Transverse colon (tissue), 4 donors: ENCODE measurements around the gene GFPT1. TPM values are rescaled to one million over a fixed set of nuclear protein-coding genes. Genes with fewer than 3 reads are reported as not detected.
A peak's percentile ranks its signal among the peaks of the same experiment; 100 is the strongest.

ENCODE experiments used
- DNase-seq: peaks from one replicate; pipeline ENCODE4 v3.0.0-alpha.2; 2019
- H3K27ac ChIP-seq, 4 donors: fragments of 200-600 bp; sonication (generic); 2 replicates each; pipeline ENCODE4 v1.5.1; 2016 to 2018; ENCODE audit warnings: inconsistent platforms in 4 of 4
- H3K27me3 ChIP-seq: fragments of 200-600 bp; sonication (generic); 2 replicates; pipeline ENCODE4 v1.5.1; 2017; ENCODE audit warnings: inconsistent platforms
- H3K36me3 ChIP-seq, 4 donors: fragments of 200-600 bp; sonication (generic); 2 replicates each; pipeline ENCODE4 v1.5.1; 2017 to 2019; ENCODE audit warnings: inconsistent platforms in 4 of 4
- H3K4me1 ChIP-seq, 4 donors: fragments of 200-600 bp; sonication (generic); 2 replicates each; pipeline ENCODE4 v1.5.1; 2017 to 2020; ENCODE audit warnings: inconsistent platforms in 4 of 4
- H3K4me3 ChIP-seq, 4 donors: fragments of 200-600 bp; sonication (generic); 1 replicate in 1 of 4; 2 replicates in 3 of 4; pipeline versions ENCODE4 v1.5.1 to v1.6.1; 2017 to 2019; ENCODE audit warnings: inconsistent platforms in 4 of 4
- H3K9me3 ChIP-seq, 2 donors: fragments of 200-600 bp; sonication (generic); 2 replicates each; pipeline ENCODE4 v1.5.1; 2017 to 2019; ENCODE audit warnings: inconsistent platforms in 2 of 2
- CTCF ChIP-seq, 5 experiments: fragments of 200-600 bp in 3 of 5; fragments of 450-650 bp in 2 of 5; sonication (generic) in 3 of 5; IDR thresholded peaks; 1 replicate in 2 of 5; 2 replicates in 3 of 5; pipeline ENCODE4 v1.5.1; 2016 to 2017; ENCODE audit warnings: antibody characterized with exemption in 5 of 5, inconsistent platforms in 3 of 5, mild to moderate bottlenecking in 2 of 5, moderate library complexity in 1 of 5
- EP300 ChIP-seq: sonication (generic); formaldehyde crosslinking; IDR thresholded peaks from one replicate; pipeline ENCODE4 v1.6.1; 2017; ENCODE audit warnings: antibody characterized with exemption, low read depth
- POLR2A ChIP-seq: fragments of 450-650 bp; IDR thresholded peaks from one replicate; pipeline ENCODE4 v1.6.1; 2016; ENCODE audit warnings: antibody characterized with exemption, mild to moderate bottlenecking, moderate library complexity
- POLR2AphosphoS5 ChIP-seq, 3 donors: sonication (generic); formaldehyde crosslinking; IDR thresholded peaks; one replicate each; pipeline ENCODE4 v1.6.1; 2016; ENCODE audit warnings: antibody characterized with exemption in 3 of 3
- WGBS, 2 donors: methylation state at CpG; one replicate each; pipeline ENCODE4 v1.1.5; 2018; ENCODE audit warnings: low coverage in 1 of 2; 5-methylcytosine and 5-hydroxymethylcytosine counted together
- in situ Hi-C, 4 donors: fragments of 200-750 bp; cut with MboI; loops; one replicate each; pipeline versions ENCODE4 v1.15.0 to v1.15.1; 2017; ENCODE audit warnings: low sequenced_read_pairs in 3 of 4, low pct_ligation_motif_present in 1 of 4, low pct_unique_long_range_greater_than_20kb in 1 of 4
- intact Hi-C: fragments of 100-400 bp; cut with DNase I; formaldehyde crosslinking; loops from one replicate; pipeline ENCODE4 v1.15.1; 2023; ENCODE audit warnings: low total_unique reads
- total RNA-seq, 4 donors: library from RNA; depleted of rRNA; stranded (reverse); fragments of >200 nt; gene quantifications; one replicate each; pipeline ENCODE4 v1.1.0, GENCODE V29; 2016

The GFPT1 gene
- total RNA-seq, 4 donors from 2014 or later = 28.4 to 108 (median 46.9) TPM

DNA sequence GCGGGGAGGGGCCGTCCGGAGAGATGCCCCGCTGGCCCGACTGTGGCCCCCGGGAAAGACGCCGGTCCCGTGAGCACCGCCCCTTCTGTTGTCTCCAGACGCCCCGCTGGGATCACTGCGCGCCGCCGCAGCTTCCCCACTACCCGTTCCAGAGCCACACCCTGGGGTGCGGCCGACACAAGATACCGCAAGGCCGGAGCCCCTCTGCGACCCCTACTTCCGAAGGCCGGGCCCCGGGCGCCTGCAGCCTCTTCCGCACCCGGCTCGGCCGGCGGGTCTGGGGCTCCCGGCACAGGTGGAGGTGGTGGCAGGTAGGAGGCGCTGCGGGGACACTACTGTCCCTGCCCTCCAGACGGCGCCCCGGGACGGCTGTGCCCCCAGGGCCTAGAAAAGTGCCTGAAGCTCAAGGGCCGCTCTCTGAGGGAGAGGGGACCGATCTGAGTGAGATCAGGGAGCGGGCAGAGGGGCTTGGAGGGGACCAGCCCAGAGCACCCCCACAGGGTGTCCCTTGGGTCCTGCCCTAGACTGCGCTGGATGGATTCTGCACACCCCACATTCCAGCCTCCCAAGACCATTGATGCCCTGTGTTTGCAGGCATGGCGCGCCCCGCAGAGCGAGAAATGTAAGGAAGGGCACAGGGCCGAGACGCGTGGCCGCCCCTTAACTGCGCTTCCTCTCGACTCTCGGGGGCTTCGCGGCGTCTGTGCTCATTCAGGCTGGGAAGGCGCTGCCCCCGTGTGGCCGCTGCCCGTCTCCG lies 80.0 kb downstream of the GFPT1 start:
- in situ Hi-C loops (loop anchor here in 3 of 4 donors (10.0 kb wide), 2 partner anchors 292 to 302 kb away; partner anchors contain the start of gene ANTXR1 (in 2 of the 3)), intact Hi-C loops (no loop called here)
- Histone ChIP-seq H3K9me3 (peaks cover 0 to 4% of the 10 kb centered on the region in 2 donors), H3K4me1 (peaks cover 36 to 58% (median 54%) of the 10 kb centered on the region in 4 donors), H3K27ac (peak overlapping the region; percentile 89 to 93 (median 90)), H3K4me3 (peak overlapping the region; percentile 44 to 66 (median 62)), H3K27me3 (no peaks in the 10 kb centered on the region), H3K36me3 (no peaks in the 10 kb centered on the region)
- 2% methylated on average over 41 of the region's 61 CpGs; no CpG with 5 or more reads in 1 of the 2 donors for WGBS, 2 donors
- TF ChIP-seq EP300 (no peak), CTCF (IDR thresholded peaks at IDR 0.05) (peak; percentile 71 to 95 (median 85)), POLR2AphosphoS5 (IDR thresholded peaks at IDR 0.05) (peak in 1 of 3 donors; percentile 58), POLR2A (peak; percentile 33)
- peak; percentile 86 for DNase-seq

DNA sequence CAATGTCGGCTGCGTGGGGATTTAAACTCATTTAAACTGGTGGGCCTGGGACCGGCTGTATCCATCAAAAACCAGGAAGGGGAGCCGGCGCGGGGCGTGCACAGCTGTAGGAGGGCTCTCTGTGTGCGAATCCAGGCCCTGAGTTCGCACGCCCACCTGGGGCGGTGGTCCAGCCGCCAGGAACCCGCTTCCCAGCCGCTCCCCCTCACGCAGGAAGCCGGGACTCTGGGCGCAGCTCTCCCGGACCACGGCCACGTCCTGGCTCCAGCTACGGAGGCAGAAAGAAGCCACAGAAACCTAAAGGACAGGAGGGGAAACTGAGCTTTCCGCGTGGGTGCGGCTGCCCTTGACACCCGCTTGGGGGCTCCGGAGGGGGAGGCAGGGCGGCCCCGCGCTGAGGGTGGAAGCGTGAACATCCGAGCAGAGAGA lies 80.6 kb downstream of the GFPT1 start:
- peaks cover 35 to 53% (median 51%) of the 10 kb centered on the region in 4 donors for H3K4me1 ChIP-seq
- no peak for TF ChIP-seq POLR2A
- TF ChIP-seq POLR2AphosphoS5 (IDR thresholded peaks at IDR 0.05) = no peak
- TF ChIP-seq CTCF (IDR thresholded peaks at IDR 0.05) = no peak
- TF ChIP-seq EP300 = no peak
- peaks cover 0 to 4% of the 10 kb centered on the region in 2 donors for H3K9me3 ChIP-seq
- H3K27ac ChIP-seq = peak overlapping the region; percentile 89 to 93 (median 90)
- peak overlapping the region; percentile 44 to 66 (median 62) for H3K4me3 ChIP-seq
- in situ Hi-C loops (loop anchor here in 3 of 4 donors (10.0 kb wide), 2 partner anchors 292 to 302 kb away; partner anchors contain the start of gene ANTXR1 (in 2 of the 3)), intact Hi-C loops (no loop called here)
- no peak for DNase-seq
- H3K27me3 ChIP-seq = no peaks in the 10 kb centered on the region
- WGBS, 2 donors = 2% methylated on average over 30 of the region's 31 CpGs; no CpG with 5 or more reads in 1 of the 2 donors
- H3K36me3 ChIP-seq = no peaks in the 10 kb centered on the region

DNA sequence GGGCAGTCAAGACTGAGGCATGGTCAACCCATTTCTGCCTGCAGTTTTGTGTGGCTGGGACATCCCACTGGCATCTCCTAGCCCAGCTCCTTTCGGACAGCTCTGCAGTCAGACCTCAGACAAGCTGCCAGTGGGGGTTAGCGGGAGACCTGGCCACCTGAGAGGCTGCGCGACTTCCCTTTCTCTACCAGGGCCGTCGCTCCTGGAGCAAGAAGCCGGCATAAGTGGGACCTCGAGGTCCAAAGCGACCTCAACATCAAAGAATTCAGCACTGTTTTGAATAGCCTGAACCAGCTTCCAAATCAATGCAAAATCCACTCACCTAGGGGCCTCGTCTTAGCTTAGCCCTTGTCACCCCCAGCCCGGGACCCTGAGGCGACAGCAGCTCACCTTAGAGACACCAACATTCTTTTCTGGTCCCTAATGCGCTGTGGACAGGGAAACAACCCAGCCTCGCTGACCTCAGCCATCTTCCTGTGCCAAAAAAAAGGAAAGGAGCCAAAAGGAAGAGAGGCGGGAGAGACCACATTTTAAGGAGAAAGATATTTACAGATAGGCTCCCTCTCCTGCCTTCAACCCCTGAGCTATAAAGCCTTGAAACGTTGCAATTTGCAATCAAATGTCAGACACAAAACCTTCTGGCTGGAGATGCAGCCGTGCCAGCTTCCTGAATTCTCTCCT lies 81.2 kb downstream of the GFPT1 start:
- intact Hi-C loops (no loop called here), in situ Hi-C loops (loop anchor here in 3 of 4 donors (10.0 kb wide), 2 partner anchors 291 to 301 kb away; partner anchors contain the start of gene ANTXR1 (in 2 of the 3))
- Histone ChIP-seq H3K9me3 (peaks cover 0 to 4% of the 10 kb centered on the region in 2 donors), H3K4me3 (peak overlapping the region in 3 of 4 donors; percentile 44 to 66 (median 62)), H3K36me3 (no peaks in the 10 kb centered on the region), H3K27ac (peak overlapping the region; percentile 89 to 93 (median 90)), H3K4me1 (peaks cover 32 to 49% (median 45%) of the 10 kb centered on the region in 4 donors), H3K27me3 (no peaks in the 10 kb centered on the region)
- 6 to 48% methylated on average over 3 to 15 of the region's 17 CpGs for WGBS, 2 donors
- DNase-seq = no peak
- no peak for TF ChIP-seq EP300
- no peak for TF ChIP-seq POLR2AphosphoS5 (IDR thresholded peaks at IDR 0.05)
- no peak for TF ChIP-seq POLR2A
- TF ChIP-seq CTCF (IDR thresholded peaks at IDR 0.05) = no peak

DNA sequence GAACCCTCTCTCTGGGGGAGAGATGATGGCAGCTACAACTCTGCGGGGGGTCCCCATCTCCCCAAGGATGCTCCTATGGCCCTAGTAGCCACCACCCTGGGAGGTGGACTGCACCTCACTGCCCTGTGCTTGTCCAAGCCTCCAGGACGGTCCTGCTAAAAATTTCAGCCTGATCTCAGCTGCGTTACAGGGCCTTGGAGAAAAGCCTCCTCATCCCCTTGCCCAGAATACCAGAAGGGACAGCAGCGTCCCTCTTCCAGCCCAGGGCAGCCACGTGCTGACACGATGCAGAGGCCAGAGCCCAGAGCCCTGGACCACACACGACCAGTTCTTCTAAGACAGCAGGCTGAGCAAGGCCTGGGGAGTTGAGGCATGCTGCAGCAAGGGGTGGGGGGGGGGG lies 81.9 kb downstream of the GFPT1 start:
- DNase-seq = no peak
- 87% methylated on average over 7 of the region's 7 CpGs; no CpG with 5 or more reads in 1 of the 2 donors for WGBS, 2 donors
- Histone ChIP-seq H3K27me3 (no peaks in the 10 kb centered on the region), H3K36me3 (no peaks in the 10 kb centered on the region), H3K9me3 (peaks cover 0 to 4% of the 10 kb centered on the region in 2 donors), H3K27ac (no peak overlapping the region), H3K4me1 (peaks cover 25 to 42% (median 39%) of the 10 kb centered on the region in 4 donors), H3K4me3 (no peak overlapping the region)
- in situ Hi-C loops = loop anchor here in 3 of 4 donors (10.0 kb wide), 2 partner anchors 290 to 300 kb away; partner anchors contain the start of gene ANTXR1 (in 2 of the 3)
- intact Hi-C loops = no loop called here
- TF ChIP-seq POLR2AphosphoS5 (IDR thresholded peaks at IDR 0.05) (no peak), CTCF (IDR thresholded peaks at IDR 0.05) (no peak), EP300 (no peak), POLR2A (no peak)
